ENCODE results near the gene TTC9.

The TTC9 gene

DNA sequence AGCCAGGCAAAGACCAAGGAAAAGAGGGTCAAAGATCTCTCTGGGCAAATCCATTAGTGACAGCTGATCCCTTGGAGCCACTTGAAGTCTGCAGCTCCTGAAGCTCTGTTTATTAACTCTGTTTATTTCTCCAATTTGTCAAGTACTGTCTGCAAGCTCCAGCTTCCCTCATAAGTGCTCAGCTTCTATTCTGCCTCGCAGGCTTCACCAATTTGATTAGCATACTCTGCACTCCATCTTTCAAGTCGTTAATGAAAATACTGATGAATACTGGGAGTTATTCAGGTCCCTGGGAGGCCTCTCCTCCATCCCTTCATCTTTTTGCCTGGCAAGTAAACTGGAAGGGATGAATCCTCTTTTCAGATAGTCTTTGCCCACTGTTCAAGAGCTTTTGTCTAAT lies 54.3 kb downstream of the TTC9 start:
- no peaks in the 10 kb centered on the region for H3K79me2 ChIP-seq (ENCODE audit: insufficient read depth, low read depth)
- H3K4me3 ChIP-seq (IDR thresholded peaks at IDR 0.05; ENCODE audit: insufficient read depth, low read depth, low read length): no peak overlapping the region
- H2AFZ ChIP-seq (ENCODE audit: low read depth): no peak overlapping the region
- H3K27ac ChIP-seq: no peak overlapping the region
- no peaks in the 10 kb centered on the region for H3K27me3 ChIP-seq (ENCODE audit: insufficient read depth, low read depth)
- TF ChIP-seq, protein P1, sequence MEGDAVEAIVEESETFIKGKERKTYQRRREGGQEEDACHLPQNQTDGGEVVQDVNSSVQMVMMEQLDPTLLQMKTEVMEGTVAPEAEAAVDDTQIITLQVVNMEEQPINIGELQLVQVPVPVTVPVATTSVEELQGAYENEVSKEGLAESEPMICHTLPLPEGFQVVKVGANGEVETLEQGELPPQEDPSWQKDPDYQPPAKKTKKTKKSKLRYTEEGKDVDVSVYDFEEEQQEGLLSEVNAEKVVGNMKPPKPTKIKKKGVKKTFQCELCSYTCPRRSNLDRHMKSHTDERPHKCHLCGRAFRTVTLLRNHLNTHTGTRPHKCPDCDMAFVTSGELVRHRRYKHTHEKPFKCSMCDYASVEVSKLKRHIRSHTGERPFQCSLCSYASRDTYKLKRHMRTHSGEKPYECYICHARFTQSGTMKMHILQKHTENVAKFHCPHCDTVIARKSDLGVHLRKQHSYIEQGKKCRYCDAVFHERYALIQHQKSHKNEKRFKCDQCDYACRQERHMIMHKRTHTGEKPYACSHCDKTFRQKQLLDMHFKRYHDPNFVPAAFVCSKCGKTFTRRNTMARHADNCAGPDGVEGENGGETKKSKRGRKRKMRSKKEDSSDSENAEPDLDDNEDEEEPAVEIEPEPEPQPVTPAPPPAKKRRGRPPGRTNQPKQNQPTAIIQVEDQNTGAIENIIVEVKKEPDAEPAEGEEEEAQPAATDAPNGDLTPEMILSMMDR (conservative IDR thresholded peaks at IDR 0.05; ENCODE audit: low read depth, low read length): no peak
- no peak overlapping the region for H3K4me2 ChIP-seq
- no peaks in the 10 kb centered on the region for H4K20me1 ChIP-seq (ENCODE audit: insufficient read depth)
- no peak overlapping the region for H3K9ac ChIP-seq
- no peaks in the 10 kb centered on the region for H3K36me3 ChIP-seq (ENCODE audit: insufficient read depth)
- no peaks in the 10 kb centered on the region for H3K4me1 ChIP-seq (ENCODE audit: low read depth, poor library complexity, severe bottlenecking)

DNA sequence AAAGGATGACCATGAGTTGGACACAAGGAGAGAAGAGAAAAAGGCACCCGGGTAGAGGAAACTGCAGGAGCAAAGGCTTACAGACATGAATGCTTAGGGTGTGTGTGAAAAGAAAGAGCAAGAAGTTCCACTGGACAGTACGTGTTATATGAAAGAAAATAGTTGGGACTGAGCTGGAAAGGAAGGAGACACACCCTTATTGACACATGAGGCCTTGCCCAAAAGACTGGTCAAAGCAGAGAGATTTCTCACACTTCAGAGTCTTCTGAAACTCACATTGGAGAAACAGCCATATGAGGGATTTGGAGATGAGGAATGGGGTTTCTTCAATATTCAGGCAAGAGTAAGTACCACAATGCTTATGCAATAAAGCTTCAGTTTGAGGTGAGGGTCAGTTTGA lies 56.0 kb downstream of the TTC9 start:
- no peak overlapping the region for H3K4me2 ChIP-seq

DNA sequence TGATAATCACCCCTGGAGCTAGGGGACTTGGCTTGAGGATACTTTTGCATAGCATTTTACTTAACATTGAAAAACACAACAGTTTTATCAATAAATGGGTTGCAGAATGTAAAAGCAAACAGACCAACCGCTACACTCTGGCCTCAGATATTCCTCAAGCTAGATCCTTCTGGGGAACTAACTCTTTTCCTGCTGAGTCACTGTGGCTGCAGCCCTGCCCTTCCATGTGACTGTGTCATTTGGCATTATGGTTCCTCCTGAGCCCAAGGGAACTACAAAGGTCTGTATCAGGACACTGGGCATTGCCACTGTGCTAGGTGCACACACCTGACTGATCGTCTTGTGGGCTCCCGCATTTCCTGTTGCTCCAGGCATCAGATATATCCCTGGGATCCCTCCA lies 56.6 kb downstream of the TTC9 start:
- Histone ChIP-seq H3K27ac (no peak overlapping the region), H3K4me2 (no peak overlapping the region), H3K36me3 (ENCODE audit: insufficient read depth) (no peaks in the 10 kb centered on the region), H3K4me1 (ENCODE audit: low read depth, poor library complexity, severe bottlenecking) (no peaks in the 10 kb centered on the region), H3K9ac (no peak overlapping the region), H3K4me3 (IDR thresholded peaks at IDR 0.05; ENCODE audit: insufficient read depth, low read depth, low read length) (no peak overlapping the region), H3K79me2 (ENCODE audit: insufficient read depth, low read depth) (no peaks in the 10 kb centered on the region), H2AFZ (ENCODE audit: low read depth) (no peak overlapping the region), H3K27me3 (ENCODE audit: insufficient read depth, low read depth) (no peaks in the 10 kb centered on the region), H4K20me1 (ENCODE audit: insufficient read depth) (no peaks in the 10 kb centered on the region)
- TF ChIP-seq, protein P1 (conservative IDR thresholded peaks at IDR 0.05; ENCODE audit: low read depth, low read length): no peak

More for the DNA sequence above, 56.0 kb downstream of the TTC9 start:
- no peaks in the 10 kb centered on the region for H3K27me3 ChIP-seq (ENCODE audit: insufficient read depth, low read depth)
- H3K79me2 ChIP-seq (ENCODE audit: insufficient read depth, low read depth): no peaks in the 10 kb centered on the region
- no peaks in the 10 kb centered on the region for H4K20me1 ChIP-seq (ENCODE audit: insufficient read depth)
- H3K4me3 ChIP-seq (IDR thresholded peaks at IDR 0.05; ENCODE audit: insufficient read depth, low read depth, low read length): no peak overlapping the region
- no peak overlapping the region for H3K27ac ChIP-seq
- H3K4me1 ChIP-seq (ENCODE audit: low read depth, poor library complexity, severe bottlenecking): no peaks in the 10 kb centered on the region
- H3K9ac ChIP-seq: no peak overlapping the region
- no peak overlapping the region for H2AFZ ChIP-seq (ENCODE audit: low read depth)
- no peaks in the 10 kb centered on the region for H3K36me3 ChIP-seq (ENCODE audit: insufficient read depth)
- TF ChIP-seq, protein P1 (conservative IDR thresholded peaks at IDR 0.05; ENCODE audit: low read depth, low read length): no peak

DNA sequence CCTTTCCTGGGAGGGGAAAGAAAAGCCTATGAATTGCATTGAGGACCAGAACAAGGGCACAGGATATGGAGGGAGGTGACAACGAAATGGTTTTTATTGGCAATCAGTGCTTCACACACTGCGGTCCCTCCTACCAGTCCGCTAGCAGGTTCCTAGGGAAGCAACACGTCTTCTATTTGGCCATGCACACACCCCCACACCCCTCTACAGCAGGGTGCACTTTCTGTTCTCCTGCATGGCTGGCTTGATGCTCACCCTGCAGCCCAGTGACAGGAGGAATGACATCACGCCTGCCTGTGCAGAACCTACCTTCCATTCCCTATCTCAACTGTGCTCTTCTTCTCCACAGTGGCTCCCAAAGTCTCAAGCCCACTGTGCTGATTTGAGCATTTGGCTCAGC lies 57.9 kb downstream of the TTC9 start:
- no peaks in the 10 kb centered on the region for H3K4me1 ChIP-seq (ENCODE audit: low read depth, poor library complexity, severe bottlenecking)
- H4K20me1 ChIP-seq (ENCODE audit: insufficient read depth): no peaks in the 10 kb centered on the region
- H3K9ac ChIP-seq: no peak overlapping the region
- no peaks in the 10 kb centered on the region for H3K36me3 ChIP-seq (ENCODE audit: insufficient read depth)
- no peaks in the 10 kb centered on the region for H3K27me3 ChIP-seq (ENCODE audit: insufficient read depth, low read depth)
- H2AFZ ChIP-seq (ENCODE audit: low read depth): no peak overlapping the region
- TF ChIP-seq, protein P1 (conservative IDR thresholded peaks at IDR 0.05; ENCODE audit: low read depth, low read length): no peak
- H3K4me2 ChIP-seq: no peak overlapping the region
- no peaks in the 10 kb centered on the region for H3K79me2 ChIP-seq (ENCODE audit: insufficient read depth, low read depth)
- H3K4me3 ChIP-seq (IDR thresholded peaks at IDR 0.05; ENCODE audit: insufficient read depth, low read depth, low read length): no peak overlapping the region
- H3K27ac ChIP-seq: no peak overlapping the region

Data from KMS-11 (cell line).